GM19328 (cell line): ENCODE data around the gene C1orf198.
"Not testable (repeated sequence)": the region's sequence is repeated elsewhere in the genome, so short reads cannot be mapped to it uniquely, and the experiment has no call there.

Source experiments
- ATAC-seq: cut with Tn5 transposase; IDR thresholded peaks from one replicate; pipeline ENCODE4 v1.9.1; 2021; ENCODE audit warnings: mild to moderate bottlenecking, moderate library complexity; ENCODE audit not compliant: unreplicated experiment

The C1orf198 gene

DNA sequence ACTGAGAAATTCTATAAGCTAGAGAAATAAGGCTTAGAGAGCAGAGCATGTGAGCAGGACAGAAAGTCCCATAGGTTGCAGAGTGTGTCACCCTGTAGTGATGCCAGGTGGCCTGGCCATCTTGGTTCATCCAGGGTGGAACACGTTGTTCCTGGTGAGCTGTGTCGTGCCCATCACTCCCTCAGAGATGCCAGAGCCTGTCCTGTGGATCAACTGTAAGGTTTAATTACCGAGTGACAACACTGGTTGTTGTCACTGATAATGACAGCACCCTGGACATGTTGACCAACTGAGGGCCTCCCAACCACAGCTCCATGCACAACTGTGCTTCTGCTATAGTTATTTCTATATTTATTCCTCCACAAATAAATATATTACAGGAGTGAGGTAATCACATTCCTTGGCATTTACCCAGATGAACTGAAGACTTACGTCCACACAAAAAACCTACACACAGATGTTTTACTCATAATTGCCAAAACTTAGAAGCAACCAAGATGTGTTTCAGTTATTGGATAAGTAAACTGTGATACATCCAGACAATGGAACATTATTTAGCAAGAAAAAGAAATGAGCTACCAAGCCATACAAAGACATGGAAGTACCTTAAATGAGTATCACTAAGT is 6.2 kb downstream of the C1orf198 start:
- ATAC-seq: no peak

DNA sequence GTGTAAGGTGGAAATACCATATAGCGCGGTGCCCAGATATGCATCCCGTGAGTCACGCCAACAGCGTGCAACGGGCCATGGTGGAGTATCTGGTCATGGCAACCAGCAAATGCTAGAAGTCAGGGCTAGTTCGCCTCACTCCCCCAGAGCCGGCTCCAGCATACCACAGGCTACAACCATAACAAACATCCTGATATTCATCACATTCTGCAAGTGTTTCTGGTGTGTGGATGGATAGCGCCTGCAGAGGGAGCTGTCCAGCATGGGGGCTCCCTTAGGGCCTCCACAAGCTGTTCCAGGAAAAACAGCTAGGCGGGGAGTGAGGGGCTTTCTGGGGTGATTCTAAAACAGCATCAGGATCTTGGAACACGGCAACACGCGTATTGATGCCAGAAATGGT is 6.8 kb downstream of the C1orf198 start:
- ATAC-seq: no peak

DNA sequence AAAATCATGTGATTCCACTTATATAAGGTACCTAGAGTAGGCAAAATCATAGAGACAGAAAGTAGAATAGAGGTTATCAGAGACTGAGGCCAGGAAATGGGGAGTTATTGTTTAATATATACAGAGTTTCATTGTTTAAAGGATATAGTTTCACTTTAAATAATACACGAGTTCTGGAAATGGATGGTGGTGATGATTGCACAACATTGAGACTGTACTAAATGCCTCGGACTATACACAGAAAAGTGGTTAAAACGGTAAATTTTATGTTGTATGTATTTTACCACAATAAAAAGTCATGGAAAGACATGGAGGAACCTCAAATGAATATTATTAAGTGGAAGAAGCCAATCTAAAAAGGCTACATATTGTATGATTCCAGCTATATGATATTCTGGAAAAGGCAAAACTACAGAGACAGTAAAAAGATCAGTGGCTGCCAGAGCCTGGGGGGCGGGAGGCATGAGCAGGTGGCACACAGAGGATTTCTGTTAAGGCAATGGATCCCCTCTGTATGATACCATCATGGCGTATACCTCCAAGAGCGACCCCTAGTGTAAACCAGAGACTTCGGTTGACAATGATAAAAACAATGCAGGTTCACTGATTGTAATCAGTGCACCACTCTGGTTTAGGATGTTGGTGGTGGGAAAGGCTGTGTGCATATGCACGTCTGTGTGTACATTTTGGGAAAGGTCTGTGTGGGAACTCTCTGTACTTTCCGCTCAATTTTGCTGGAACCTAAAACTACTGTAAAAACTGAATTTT is 7.5 kb downstream of the C1orf198 start:
- no peak for ATAC-seq

DNA sequence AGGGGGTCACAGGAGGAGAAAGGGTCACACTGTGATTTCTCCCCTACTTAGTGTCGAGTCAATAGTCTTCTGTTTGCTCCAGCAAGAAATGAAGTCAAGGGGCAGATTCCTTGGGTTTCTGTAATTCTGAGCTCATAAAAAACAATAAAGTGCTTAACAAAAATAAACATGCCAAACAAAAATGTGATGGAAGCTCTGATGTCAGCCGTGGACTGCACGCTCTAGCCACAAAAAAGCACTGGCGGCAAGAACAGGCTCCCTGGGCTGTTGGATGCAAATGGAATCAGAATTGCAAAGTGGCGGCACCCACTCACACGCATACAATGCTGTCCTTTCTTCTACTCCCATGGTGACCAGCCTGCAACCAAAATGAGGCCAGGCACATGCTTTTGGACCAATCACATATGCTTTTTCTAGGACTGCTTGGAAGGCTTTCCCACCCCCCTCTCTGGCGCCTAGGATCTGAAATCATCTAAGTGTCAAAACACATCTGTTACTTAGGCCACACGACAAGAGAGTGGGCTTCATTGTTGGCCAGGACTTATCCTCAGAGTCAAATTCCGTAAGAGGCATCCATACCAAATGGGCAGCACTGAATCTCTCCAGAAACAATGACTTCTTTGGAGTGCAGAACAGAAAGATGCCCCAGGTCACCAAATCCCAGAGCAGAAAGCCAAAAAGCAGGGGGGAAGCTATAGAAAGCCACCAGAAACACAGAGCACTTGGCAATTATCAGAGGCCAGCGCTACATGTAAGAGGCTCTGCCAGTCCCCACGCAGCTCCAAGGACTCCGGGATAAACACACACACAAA is 9.2 kb downstream of the C1orf198 start:
- no peak for ATAC-seq

DNA sequence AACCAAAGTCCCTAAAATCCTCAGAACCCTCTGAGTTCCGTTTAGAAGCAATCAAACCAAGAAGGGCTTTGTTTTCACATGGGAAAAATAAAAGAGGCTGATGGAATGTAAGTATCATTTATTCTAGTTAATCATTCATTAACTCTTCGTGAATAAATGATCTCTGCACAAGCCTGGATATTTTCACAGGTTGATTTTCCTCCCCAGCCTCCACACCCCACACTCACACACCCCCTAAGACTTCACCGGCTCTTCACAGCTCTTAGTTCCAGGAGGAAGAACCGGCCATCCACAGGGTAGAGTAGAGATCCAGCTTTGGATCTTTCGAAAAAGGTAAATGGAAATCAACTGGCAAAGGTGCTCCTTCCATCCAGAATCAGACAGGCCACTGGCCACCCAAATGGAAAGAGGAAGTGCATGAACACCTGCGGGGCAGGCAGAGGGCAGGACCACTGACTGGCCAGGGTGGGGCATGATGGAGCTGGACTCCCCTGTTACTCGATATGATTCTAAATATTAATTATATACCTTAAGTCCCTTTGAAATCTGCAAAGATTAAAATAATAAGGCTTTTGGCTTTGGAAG is 10.0 kb downstream of the C1orf198 start:
- no peak for ATAC-seq

DNA sequence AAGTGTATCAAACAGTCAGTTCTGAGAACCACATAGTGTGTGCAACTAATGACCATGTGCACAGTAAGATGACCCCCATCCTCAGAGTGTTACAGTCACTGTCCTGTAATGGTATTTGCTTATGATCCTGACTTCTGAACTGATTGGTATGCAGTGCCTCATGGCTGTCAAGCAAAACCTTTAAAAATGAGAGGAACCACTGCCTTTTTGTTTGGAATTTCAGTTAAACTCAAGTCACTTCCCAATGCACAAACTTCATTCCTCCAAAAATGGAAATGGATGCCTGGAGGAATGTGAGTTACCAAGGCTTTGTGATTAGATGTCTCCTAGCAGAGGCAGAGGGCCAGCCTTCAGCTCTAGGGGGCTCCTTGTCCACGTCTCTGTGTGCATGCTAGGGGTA is 10.5 kb downstream of the C1orf198 start:
- ATAC-seq: no peak

DNA sequence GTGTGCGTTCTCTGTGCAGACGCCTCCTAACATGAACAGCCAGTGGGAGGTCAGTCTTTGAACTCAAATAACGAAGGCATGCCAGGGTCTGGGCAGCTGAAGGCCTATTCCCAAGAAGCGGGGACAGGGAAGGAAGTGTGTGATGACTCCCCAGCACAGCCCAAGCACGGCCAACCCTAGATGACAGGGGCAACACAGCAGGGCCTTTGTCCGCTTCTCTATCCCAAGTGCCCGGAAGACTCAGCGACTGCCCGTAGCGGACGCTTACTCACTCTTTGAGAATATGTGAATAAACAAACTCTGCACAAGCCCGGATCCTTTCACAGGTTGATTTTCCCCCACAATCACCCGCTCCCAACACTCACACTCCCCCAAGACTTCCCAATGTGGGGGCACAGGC is 11.2 kb downstream of the C1orf198 start:
- ATAC-seq: no peak

DNA sequence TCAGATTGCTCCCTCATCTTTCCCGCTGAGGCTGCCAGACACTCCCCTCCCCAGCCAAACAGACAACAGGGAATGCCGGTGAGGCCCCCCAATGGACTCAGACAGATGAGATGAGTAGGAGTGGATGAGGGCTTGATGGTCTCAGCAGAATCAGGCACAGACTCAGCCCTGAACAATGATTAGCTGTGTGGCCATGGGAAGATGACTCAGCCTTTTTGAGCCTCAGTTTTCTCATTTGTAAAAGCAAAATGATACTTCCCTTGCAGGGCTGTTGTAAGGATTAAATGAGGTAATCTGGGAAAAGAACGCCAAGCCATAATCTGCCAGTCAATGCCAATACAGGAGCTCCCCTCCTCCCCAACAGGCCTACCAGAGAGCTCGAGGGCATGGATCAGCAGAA is 12.4 kb downstream of the C1orf198 start:
- no peak for ATAC-seq

DNA sequence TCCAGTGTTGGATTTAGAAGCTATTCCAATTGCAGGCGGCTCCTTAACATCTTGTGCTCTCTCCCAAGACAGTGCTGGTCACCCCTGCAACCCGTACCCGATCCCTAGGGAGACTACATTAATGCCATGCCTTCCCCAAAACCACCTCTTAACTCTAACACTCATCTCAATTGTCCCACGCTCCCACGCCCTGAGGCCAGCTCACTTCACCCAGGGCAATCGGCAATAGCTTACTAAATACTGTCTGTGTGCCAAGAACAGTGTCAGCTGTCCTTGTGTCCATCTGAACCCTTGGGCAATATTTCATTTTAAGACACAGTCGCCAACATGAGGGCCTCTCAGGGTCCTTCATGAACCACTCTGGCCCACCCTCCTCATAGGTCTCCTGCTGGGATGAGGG is 13.9 kb downstream of the C1orf198 start:
- ATAC-seq: no peak

DNA sequence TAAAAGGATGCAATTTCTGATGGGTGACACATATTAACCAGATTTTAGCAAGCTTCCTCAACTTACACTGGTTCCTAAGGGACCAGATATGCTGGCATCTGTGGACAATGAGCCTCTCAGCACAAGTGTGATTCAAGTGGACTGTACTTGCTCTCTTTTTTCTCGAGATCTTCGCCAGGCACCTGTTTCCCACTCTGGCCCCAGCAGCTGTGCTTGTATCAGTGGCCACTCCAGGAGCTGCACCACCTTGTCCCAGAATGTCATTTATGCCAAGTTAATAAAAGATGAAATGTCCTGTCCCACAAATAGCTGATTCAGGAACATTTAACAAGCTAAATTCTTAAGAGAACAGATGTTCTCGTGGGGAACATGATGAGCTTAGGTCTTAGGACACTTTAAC is 14.6 kb downstream of the C1orf198 start:
- ATAC-seq: no peak

DNA sequence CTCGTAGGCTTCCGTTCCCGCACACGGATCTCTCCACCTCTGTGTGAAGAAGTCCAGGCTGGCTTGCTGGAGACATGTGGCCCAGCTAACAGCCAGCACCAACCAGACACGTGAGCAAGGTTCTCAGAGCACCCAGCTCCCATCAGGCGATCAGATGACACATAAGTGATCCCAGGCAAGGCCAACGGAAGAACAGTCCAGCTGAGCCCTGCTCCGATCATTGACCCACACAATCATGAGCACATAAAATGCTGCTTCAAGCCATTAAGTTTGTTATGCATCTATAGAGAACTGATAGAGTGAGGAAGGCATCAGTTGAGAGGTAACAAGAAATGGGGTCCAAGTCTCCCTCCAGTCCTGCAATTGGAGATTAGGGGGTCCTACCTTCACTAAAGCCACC is 15.4 kb downstream of the C1orf198 start:
- ATAC-seq: no peak

DNA sequence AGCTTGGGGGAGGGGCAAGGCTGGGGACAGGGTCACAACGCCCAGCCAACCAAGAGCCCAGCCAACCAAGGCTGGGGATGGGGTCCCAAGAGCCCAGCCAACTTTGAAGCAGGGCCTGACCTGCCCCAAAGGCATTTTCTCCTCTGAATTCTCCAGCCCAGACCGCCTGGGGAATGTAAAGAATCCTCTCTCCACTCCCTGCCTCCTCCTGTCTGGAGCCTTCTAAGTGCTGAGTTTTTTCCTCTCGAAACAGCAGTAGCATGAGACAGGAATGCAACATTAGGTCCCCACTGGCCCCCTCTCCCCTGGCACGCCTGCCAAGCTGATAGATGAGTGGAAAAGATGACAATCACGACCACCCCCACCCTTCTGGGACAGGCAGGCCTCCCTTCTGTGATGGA is 17.0 kb downstream of the C1orf198 start:
- no peak for ATAC-seq

DNA sequence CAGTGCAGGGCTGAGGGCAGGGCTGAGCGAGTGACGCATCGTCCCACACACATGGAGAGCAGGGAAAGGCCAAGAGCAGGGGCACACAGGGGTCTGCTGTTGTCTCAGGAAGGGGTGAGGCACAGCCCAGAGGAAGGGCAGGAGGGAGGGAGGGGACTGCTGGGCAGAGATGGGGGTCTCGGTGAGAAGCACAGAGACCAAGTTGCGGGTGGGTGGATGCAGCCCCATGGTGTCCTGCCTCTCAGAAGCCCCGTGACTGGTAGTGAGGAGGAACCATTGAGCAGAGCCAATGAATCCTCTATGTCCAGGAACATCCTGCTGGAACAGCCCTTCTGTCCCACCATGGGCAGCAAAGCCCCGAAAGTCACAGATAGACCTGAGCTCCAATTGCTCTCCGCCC is 17.8 kb downstream of the C1orf198 start:
- no peak for ATAC-seq

DNA sequence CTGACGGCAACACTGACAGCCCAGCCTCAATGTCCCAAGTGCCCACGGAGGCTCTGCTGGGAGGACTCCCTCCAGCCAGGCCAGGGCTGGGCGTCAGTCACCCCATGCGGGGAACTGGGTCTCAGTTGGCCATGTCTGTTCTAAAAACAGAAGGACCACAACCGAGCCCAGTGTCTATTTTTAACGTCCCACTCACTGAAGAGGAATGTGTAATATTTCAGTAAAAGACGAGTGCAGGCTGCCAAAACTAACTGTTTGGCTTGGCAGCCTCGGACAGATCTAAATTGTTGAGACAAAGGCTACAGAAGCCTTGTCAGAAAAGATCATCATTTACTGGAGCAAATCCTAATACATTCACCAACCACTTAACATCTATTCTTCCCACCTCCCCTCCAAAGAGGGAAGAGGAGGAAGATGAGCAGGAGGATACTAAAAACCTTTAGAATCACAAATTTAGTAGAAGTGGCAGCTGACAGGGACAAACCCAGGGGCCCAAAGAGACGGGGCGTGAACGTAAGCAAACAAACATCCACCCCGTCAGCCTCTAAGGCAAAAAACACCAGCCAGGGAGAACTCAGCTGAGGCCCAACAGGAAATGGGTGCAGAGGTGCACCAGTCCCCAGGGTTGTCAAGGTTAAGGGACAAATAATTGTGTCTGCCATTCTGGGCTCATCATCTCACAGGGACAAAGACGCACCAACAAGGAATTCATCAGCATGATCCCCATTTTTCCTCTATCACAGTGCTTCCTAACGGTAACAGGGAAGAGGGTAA is 18.7 kb downstream of the C1orf198 start:
- no peak for ATAC-seq

DNA sequence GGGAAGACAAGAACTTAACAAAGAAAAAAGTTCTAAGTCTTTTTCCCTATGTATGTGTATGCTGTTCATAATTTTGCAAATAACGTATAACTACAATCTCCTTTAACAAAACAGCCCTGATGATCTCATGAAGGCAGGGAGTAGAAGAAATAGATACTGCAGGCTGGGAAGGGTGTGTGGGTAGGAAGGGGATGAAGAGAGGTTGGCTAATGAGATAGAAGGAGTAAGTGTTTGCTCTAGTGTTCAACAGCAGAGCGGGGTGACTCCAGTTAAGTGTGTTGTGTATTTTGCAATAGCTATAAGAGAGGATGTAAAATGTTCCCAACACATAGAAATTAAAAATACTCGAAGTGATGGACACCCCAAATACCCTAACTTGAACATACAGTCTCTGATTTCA is 20.1 kb downstream of the C1orf198 start:
- ATAC-seq: no peak

DNA sequence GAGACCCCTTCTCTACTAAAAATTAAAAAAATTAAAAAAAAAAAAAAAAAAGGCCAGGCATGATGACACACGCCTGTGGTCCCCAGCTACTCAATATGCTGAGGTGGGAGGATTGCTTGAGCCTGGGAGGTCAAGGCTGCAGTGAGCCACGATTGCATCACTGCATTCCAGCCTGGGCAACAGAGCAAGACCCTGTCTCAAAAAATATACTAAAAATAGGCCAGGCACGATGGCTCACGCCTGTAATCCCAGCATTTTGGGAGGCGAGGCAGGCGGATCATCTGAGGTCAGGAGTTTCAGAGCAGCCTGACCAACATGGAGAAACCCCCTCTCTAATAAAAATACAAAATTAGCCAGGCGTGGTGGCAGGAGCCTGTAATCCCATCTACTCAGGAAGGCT is 23.1 kb downstream of the C1orf198 start:
- not testable (repeated sequence) for ATAC-seq

DNA sequence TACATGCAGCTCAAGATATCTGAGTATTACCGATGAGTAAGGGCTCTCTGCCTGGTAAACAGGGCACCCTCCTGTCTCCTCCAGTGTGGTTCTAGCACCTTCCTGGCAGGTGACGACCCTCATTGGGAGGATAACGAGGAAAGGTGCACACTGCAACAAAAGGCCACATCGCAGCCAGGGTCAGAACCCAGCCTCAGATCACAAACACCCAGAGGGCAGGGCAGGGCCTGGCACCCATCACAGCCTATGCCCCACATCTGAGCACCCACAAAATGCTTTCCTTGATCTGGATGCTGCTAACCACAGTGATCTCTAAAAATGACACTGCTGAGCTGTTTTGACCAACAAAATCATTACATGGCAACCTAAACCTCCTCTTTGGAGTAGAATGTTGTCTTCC is 23.8 kb downstream of the C1orf198 start:
- no peak for ATAC-seq

DNA sequence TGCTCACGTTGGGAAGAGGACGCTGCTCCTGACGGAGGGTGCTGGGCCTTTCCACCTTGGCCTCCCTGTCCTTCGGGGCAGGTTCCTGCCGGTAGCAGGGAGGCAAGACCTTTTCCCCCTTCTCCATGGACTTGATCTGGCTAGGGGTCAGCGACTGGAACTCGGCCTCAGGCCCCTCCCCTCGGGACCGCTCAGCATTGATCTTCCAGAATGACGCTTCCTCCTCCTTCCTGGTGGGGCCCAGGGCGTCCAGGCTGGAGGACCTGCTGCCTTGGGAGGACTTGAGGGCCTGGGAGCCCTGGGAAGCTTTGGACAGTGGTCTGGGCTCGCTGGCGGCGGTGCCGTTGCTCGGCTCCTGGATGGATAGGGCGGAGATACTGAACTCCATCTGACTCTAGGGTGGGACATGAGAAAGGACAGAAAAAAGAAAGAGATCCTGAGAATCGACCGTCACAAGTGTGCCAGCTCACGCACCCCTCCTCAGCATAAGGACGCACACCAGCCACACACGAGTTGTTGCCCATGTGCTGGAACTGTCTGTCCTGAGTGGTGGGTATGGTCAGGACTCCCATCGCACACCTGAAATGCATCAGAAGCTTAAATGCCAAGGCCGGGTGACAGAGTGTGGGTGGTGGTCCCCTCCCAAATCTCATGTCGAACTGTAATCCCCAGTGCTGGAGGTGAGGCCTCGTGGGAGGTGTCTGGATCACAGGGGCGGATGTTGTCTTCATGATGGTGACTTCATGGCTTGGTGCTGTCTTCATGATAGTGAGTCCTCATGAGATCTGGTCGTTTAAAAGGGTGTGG is 24.6 kb downstream of the C1orf198 start:
- no peak for ATAC-seq

DNA sequence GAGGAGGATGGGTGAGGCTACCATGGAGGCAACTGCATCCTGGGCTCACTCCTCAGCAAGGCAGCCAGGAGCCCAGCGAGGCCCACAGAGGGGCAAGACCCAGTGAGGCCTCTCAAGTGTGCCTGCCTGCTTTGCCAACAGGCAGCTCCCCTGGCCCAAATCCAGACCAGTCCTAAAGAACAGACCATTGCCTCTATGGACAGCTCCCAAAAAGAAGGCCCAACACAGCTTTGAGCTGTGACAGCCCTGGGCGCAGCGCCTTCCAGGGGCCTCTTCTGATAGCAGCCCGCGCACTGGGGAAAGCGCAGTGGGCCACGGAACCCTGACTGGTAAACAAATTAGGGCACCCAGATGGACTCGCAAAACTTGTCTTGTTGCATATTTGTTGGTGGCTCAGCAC is 25.5 kb downstream of the C1orf198 start:
- no peak for ATAC-seq

DNA sequence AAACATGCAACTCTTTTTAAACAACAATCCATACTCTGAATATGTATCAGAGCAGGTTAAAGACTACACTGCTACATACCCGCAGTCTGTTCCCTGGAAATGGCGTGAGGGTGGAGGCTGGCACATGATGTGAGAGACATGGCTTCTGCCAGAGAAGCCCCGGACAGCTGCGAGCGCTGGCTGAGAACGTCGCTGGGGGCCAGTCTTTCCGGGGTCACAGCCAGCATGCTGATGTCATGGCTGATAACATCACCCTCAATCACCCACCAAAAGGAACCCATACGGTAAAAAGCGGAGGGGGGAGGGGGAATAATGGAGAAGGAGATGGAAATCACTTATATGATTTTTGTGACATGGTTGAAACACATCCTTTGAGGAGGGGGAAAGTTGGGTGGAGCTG is 29.1 kb downstream of the C1orf198 start:
- ATAC-seq: no peak
